PC-9 (cell line): ENCODE data around the gene TMCO4. TPM values are rescaled to one million over a fixed set of nuclear protein-coding genes. Genes with fewer than 3 reads are reported as not detected.

Experiments
- BruUV-seq: library from RNA; stranded (reverse); fragments of 400-500 nt; replicated peaks from 2 replicates; lab custom pipeline; 2021; lab: Mats Ljungman, UMichigan
- CTCF ChIA-PET: fragments of 300-600 bp; sonication (Branson Sonifier 250); formaldehyde crosslinking; loops from one replicate; lab custom pipeline; 2022; ENCODE audit warnings: antibody characterized with exemption; lab: Charles Lee
- POLR2A ChIA-PET: fragments of 300-600 bp; sonication (Branson Sonifier 250); formaldehyde crosslinking; loops from one replicate; lab custom pipeline; 2022; ENCODE audit warnings: antibody characterized with exemption; ENCODE audit not compliant: unreplicated experiment; lab: Charles Lee
- DNase-seq, 2 experiments: peaks; one replicate each; pipeline versions ENCODE4 v3.0.0 to v3.0.0-alpha.2; 2015 to 2022; ENCODE audit warnings: mixed read lengths in 1 of 2
- H2AFZ ChIP-seq: fragments of 200-600 bp; sonication (generic); 2 replicates; pipeline ENCODE4 v1.8.1; 2017; ENCODE audit warnings: antibody characterized with exemption
- H3F3A ChIP-seq: fragments of 200-600 bp; sonication (generic); 2 replicates; pipeline ENCODE4 v1.8.1; 2017; ENCODE audit warnings: antibody characterized with exemption, mild to moderate bottlenecking, low read depth; ENCODE audit not compliant: insufficient read depth
- H3K27ac ChIP-seq: fragments of 200-600 bp; sonication (generic); 2 replicates; pipeline ENCODE4 v1.6.1; 2016; ENCODE audit warnings: mixed run types
- H3K27me3 ChIP-seq: fragments of 200-600 bp; sonication (generic); 2 replicates; pipeline ENCODE4 v1.6.1; 2016; ENCODE audit warnings: low read depth, mixed run types; ENCODE audit not compliant: insufficient read depth
- H3K36me3 ChIP-seq: fragments of 200-600 bp; sonication (generic); 2 replicates; pipeline ENCODE4 v1.6.1; 2016; ENCODE audit warnings: low read depth, mixed run types
- H3K4me1 ChIP-seq: fragments of 200-600 bp; sonication (generic); replicated peaks from 2 replicates; pipeline ENCODE4 v1.6.1; 2016; ENCODE audit warnings: mixed run types; ENCODE audit not compliant: insufficient read depth
- H3K4me2 ChIP-seq: fragments of 200-600 bp; sonication (generic); 2 replicates; pipeline ENCODE4 v1.6.1; 2017; ENCODE audit warnings: mixed run types
- H3K4me3 ChIP-seq: fragments of 200-600 bp; sonication (generic); 2 replicates; pipeline ENCODE4 v1.6.1; 2016; ENCODE audit warnings: mixed run types
- H3K79me2 ChIP-seq: fragments of 200-600 bp; sonication (generic); 2 replicates; pipeline ENCODE4 v1.6.1; 2017; ENCODE audit warnings: low read depth, mixed run types
- H3K9me2 ChIP-seq: fragments of 200-600 bp; sonication (generic); 2 replicates; pipeline ENCODE4 v1.8.1; 2017; ENCODE audit warnings: mild to moderate bottlenecking; ENCODE audit not compliant: insufficient read depth
- H3K9me3 ChIP-seq: fragments of 200-600 bp; sonication (generic); 2 replicates; pipeline ENCODE4 v1.8.1; 2016; ENCODE audit warnings: low read depth; ENCODE audit not compliant: insufficient read depth
- H4K20me1 ChIP-seq: fragments of 200-600 bp; sonication (generic); 2 replicates; pipeline ENCODE4 v1.8.1; 2017; ENCODE audit not compliant: insufficient read depth
- CTCF ChIP-seq: fragments of 200-600 bp; sonication (generic); conservative IDR thresholded peaks from 2 replicates; pipeline ENCODE4 v1.6.1; 2017; ENCODE audit warnings: mixed run types, antibody characterized with exemption, mild to moderate bottlenecking, moderate library complexity
- EZH2 ChIP-seq: fragments of 200-600 bp; sonication (generic); IDR thresholded peaks from 2 replicates; pipeline ENCODE4 v1.8.0; 2017; ENCODE audit warnings: antibody characterized with exemption, low read depth
- intact Hi-C: fragments of 100-400 bp; cut with micrococcal nuclease; formaldehyde crosslinking; loops from one replicate; pipeline ENCODE4 v1.10.0; 2022; ENCODE audit not compliant: unreplicated experiment
- total RNA-seq: library from RNA; stranded (reverse); gene quantifications from 2 replicates; pipeline ENCODE4 v1.2.3, GENCODE V29; 2021

The TMCO4 gene
- total RNA-seq, 1 experiment from 2014 or later: 22.6 TPM

- DNase-seq: no peak
Measured at GRCh38 chr1:19815801-19816736, 16.4 kb upstream of the TMCO4 start.

GRCh38 chr1:19814681-19815503 lies 15.2 kb upstream of the TMCO4 start, which contains the start of gene RNF186:
Gene RNF186 (minus strand): TSS chr1:19815283. CDS start chr1:19815101, 182 bp downstream.
- ChIA-PET CTCF (no interaction called here), POLR2A (no interaction called here)
- no peak within 1 kb of the TSS for H2AFZ ChIP-seq
- H3K27ac ChIP-seq: no peak within 1 kb of the TSS
- BruUV-seq: no TSS peak
- H3K4me3 ChIP-seq: no peak within 1 kb of the TSS
- no peaks in the 10 kb centered on the region for H3K79me2 ChIP-seq
- no peaks in the 10 kb centered on the region for H3K4me1 ChIP-seq
- no peak within 1 kb of the TSS for H3K4me2 ChIP-seq
- H3K36me3 ChIP-seq: no peaks in the 10 kb centered on the region
- no peaks in the 10 kb centered on the region for H3K27me3 ChIP-seq
- H4K20me1 ChIP-seq: no peaks in the 10 kb centered on the region
- no peaks in the 10 kb centered on the region for H3K9me3 ChIP-seq
- H3F3A ChIP-seq: no peaks in the 10 kb centered on the region
- no peaks in the 10 kb centered on the region for H3K9me2 ChIP-seq
- intact Hi-C loops: no loop called here
- no peak for DNase-seq
- TF ChIP-seq CTCF (no peak), EZH2 (no peak)

More at GRCh38 chr1:19815801-19816736, 16.4 kb upstream of the TMCO4 start:
- Histone ChIP-seq H3K27me3 (no peaks in the 10 kb centered on the region), H3K4me2 (no peak overlapping the region), H3F3A (no peaks in the 10 kb centered on the region), H3K27ac (no peak overlapping the region), H3K9me3 (no peaks in the 10 kb centered on the region), H3K79me2 (no peaks in the 10 kb centered on the region), H3K9me2 (no peaks in the 10 kb centered on the region), H3K36me3 (no peaks in the 10 kb centered on the region), H2AFZ (no peak overlapping the region), H3K4me1 (no peaks in the 10 kb centered on the region), H4K20me1 (no peaks in the 10 kb centered on the region), H3K4me3 (no peak overlapping the region)
- no peak for TF ChIP-seq EZH2
- TF ChIP-seq CTCF: no peak
- POLR2A ChIA-PET: no interaction called here
- no TSS peak for BruUV-seq
- intact Hi-C loops: no loop called here
- CTCF ChIA-PET: no interaction called here

GRCh38 chr1:19814244-19814661 lies 14.5 kb upstream of the TMCO4 start:
- no peaks in the 10 kb centered on the region for H3K9me3 ChIP-seq
- H3F3A ChIP-seq: no peaks in the 10 kb centered on the region
- no peak overlapping the region for H3K4me2 ChIP-seq
- no peak overlapping the region for H3K4me3 ChIP-seq
- no TSS peak for BruUV-seq
- DNase-seq: no peak
- no peaks in the 10 kb centered on the region for H3K27me3 ChIP-seq
- H3K27ac ChIP-seq: no peak overlapping the region
- no peaks in the 10 kb centered on the region for H3K79me2 ChIP-seq
- TF ChIP-seq CTCF (no peak), EZH2 (no peak)
- H3K9me2 ChIP-seq: no peaks in the 10 kb centered on the region
- no peak overlapping the region for H2AFZ ChIP-seq
- no peaks in the 10 kb centered on the region for H3K36me3 ChIP-seq
- intact Hi-C loops: no loop called here
- ChIA-PET CTCF (no interaction called here), POLR2A (no interaction called here)
- no peaks in the 10 kb centered on the region; the same call in 1 of the 2 replicates for H3K4me1 ChIP-seq
- H4K20me1 ChIP-seq: no peaks in the 10 kb centered on the region
